NCI-H446 treated with DMSO at 0.1 percent for 48 hours (cell line): ENCODE measurements around the gene MMP17.

ENCODE experiments used
- DNase-seq: peaks from one replicate; lab custom pipeline; 2025; lab: John Stamatoyannopoulos, UW

Gene MMP17

GRCh38 chr12:131827961-131828534 lies at the start of gene MMP17:
MMP17 (plus strand) TSS chr12:131828393; CDS start chr12:131828495, 102 bp downstream.
- no peak for DNase-seq

GRCh38 chr12:131779027-131779426 lies 49.2 kb upstream of the MMP17 start:
- no peak for DNase-seq

- no peak for DNase-seq
These were observed 46.1 kb upstream of the MMP17 start for GRCh38 chr12:131782061-131782460.

- DNase-seq = no peak
These were observed 44.2 kb upstream of the MMP17 start for GRCh38 chr12:131783915-131784541.

- no peak for DNase-seq
These were observed 43.1 kb upstream of the MMP17 start for GRCh38 chr12:131784909-131785762.

GRCh38 chr12:131785763-131786330 lies 42.3 kb upstream of the MMP17 start:
- no peak for DNase-seq

- no peak for DNase-seq
These were observed 41.9 kb upstream of the MMP17 start for GRCh38 chr12:131786331-131786730.

GRCh38 chr12:131787143-131787660 lies 41.0 kb upstream of the MMP17 start:
- DNase-seq = no peak

- no peak for DNase-seq
These were observed 40.1 kb upstream of the MMP17 start for GRCh38 chr12:131788070-131788469.

GRCh38 chr12:131789638-131790037 lies 38.6 kb upstream of the MMP17 start:
- no peak for DNase-seq

GRCh38 chr12:131793243-131794022 lies 34.8 kb upstream of the MMP17 start:
- DNase-seq = no peak

- DNase-seq = no peak
These were observed 34.1 kb upstream of the MMP17 start for GRCh38 chr12:131794061-131794460.

- DNase-seq = no peak
These were observed 33.6 kb upstream of the MMP17 start for GRCh38 chr12:131794573-131794972.

GRCh38 chr12:131795064-131795463 lies 33.1 kb upstream of the MMP17 start:
- no peak for DNase-seq

GRCh38 chr12:131795690-131796410 lies 32.3 kb upstream of the MMP17 start:
- no peak for DNase-seq

GRCh38 chr12:131796411-131796736 lies 31.8 kb upstream of the MMP17 start:
- no peak for DNase-seq

GRCh38 chr12:131796754-131797587 lies 31.2 kb upstream of the MMP17 start:
- DNase-seq = no peak

- no peak for DNase-seq
These were observed 30.6 kb upstream of the MMP17 start for GRCh38 chr12:131797588-131797934.

- no peak for DNase-seq
These were observed 29.0 kb upstream of the MMP17 start for GRCh38 chr12:131799195-131799594.

- no peak for DNase-seq
These were observed 28.2 kb upstream of the MMP17 start for GRCh38 chr12:131799828-131800593.
